Measurements from ENCODE around the gene AARS1.
"Not testable (repeated sequence)": the region's sequence is repeated elsewhere in the genome, so short reads cannot be mapped to it uniquely, and the experiment has no call there.

Gene AARS1

GRCh38 chr16:70294385-70295025, 5.2 kb upstream of the AARS1 start:
- H3K4me3 ChIP-seq (ENCODE audit: low read depth, low read length), result no peak overlapping the region
- no peak for TF ChIP-seq CTCF (IDR thresholded peaks at IDR 0.05; ENCODE audit: borderline replicate concordance, insufficient read depth, low read depth, low read length)

GRCh38 chr16:70292148-70292547, 2.8 kb upstream of the AARS1 start:
- H3K4me3 ChIP-seq (ENCODE audit: low read depth, low read length), result not testable (repeated sequence)

GRCh38 chr16:70290949-70291519, 1.7 kb upstream of the AARS1 start:
- H3K4me3 ChIP-seq (ENCODE audit: low read depth, low read length), result no peak overlapping the region
- no peak for TF ChIP-seq CTCF (IDR thresholded peaks at IDR 0.05; ENCODE audit: borderline replicate concordance, insufficient read depth, low read depth, low read length)

GRCh38 chr16:70287304-70287971, 1.9 kb downstream of the AARS1 start:
- not testable (repeated sequence) for H3K4me3 ChIP-seq (ENCODE audit: low read depth, low read length)

GRCh38 chr16:70276392-70276791, 12.9 kb downstream of the AARS1 start:
- no peak overlapping the region for H3K4me3 ChIP-seq (ENCODE audit: low read depth, low read length)
- TF ChIP-seq CTCF (IDR thresholded peaks at IDR 0.05; ENCODE audit: borderline replicate concordance, insufficient read depth, low read depth, low read length), result no peak

- H3K4me3 ChIP-seq (ENCODE audit: low read depth, low read length), result no peak overlapping the region
- no peak for TF ChIP-seq CTCF (IDR thresholded peaks at IDR 0.05; ENCODE audit: borderline replicate concordance, insufficient read depth, low read depth, low read length)
Observed at GRCh38 chr16:70271696-70272095, 17.6 kb downstream of the AARS1 start.

- no peak for TF ChIP-seq CTCF (IDR thresholded peaks at IDR 0.05; ENCODE audit: borderline replicate concordance, insufficient read depth, low read depth, low read length)
- H3K4me3 ChIP-seq (ENCODE audit: low read depth, low read length), result no peak overlapping the region
Observed at GRCh38 chr16:70270176-70270575, 19.1 kb downstream of the AARS1 start.

- H3K4me3 ChIP-seq (ENCODE audit: low read depth, low read length), result no peak overlapping the region
- no peak for TF ChIP-seq CTCF (IDR thresholded peaks at IDR 0.05; ENCODE audit: borderline replicate concordance, insufficient read depth, low read depth, low read length)
Observed at GRCh38 chr16:70269471-70269870, 19.8 kb downstream of the AARS1 start.

GRCh38 chr16:70267922-70268321, 21.4 kb downstream of the AARS1 start:
- not testable (repeated sequence) for H3K4me3 ChIP-seq (ENCODE audit: low read depth, low read length)

Data from GM12875 (cell line).